ENCODE results near the gene CAMKK2.

The CAMKK2 gene

DNA sequence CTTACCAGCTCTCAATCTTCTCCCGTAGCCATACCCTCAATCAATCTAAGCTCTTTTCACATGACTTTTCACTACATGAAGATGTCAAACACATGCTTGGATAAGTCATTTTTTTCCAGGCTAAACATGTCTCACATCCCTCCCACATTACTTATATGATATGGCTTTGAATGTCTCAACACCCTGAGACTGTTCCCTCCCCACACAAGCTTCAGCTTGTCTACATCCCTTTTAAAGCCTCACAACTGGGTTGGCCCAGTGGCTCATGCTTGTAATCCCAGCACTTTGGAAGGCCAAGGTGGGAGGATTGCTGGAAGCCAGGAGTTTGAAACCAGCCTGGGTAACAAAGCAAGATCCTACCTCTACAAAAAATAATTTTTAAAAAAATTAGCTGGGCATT, 37.2 kb upstream of the CAMKK2 start:
- peaks cover 88% of the 10 kb centered on the region for H3K36me3 ChIP-seq

DNA sequence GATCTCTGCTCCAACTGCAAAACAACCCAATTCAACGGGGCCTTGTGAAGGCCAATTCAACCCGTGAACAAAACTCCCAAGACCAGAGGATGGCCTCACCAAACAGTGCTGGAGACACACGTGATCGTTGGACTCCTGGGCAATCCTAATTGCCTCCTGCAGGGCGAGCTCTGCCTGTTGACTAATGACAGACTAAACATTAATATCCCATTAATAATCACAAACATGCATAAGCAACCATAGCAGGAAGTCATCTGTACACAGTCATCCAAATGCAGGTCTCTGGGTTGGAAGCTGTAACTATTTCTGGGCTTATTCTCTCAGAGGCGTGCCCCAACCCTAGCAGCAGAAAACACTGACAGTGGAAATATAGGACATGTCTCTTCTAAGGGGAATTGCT, 34.7 kb upstream of the CAMKK2 start:
- no peak overlapping the region for H3K4me3 ChIP-seq (ENCODE audit: low read depth, low read length)
- peaks cover 15% of the 10 kb centered on the region for H3K4me1 ChIP-seq
- TF ChIP-seq, protein P1, sequence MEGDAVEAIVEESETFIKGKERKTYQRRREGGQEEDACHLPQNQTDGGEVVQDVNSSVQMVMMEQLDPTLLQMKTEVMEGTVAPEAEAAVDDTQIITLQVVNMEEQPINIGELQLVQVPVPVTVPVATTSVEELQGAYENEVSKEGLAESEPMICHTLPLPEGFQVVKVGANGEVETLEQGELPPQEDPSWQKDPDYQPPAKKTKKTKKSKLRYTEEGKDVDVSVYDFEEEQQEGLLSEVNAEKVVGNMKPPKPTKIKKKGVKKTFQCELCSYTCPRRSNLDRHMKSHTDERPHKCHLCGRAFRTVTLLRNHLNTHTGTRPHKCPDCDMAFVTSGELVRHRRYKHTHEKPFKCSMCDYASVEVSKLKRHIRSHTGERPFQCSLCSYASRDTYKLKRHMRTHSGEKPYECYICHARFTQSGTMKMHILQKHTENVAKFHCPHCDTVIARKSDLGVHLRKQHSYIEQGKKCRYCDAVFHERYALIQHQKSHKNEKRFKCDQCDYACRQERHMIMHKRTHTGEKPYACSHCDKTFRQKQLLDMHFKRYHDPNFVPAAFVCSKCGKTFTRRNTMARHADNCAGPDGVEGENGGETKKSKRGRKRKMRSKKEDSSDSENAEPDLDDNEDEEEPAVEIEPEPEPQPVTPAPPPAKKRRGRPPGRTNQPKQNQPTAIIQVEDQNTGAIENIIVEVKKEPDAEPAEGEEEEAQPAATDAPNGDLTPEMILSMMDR (IDR thresholded peaks at IDR 0.05; ENCODE audit: low read depth, low read length), result no peak
- peaks cover 97% of the 10 kb centered on the region for H3K36me3 ChIP-seq
- peak; percentile 36 for DNase-seq
- no peaks in the 10 kb centered on the region for H3K27me3 ChIP-seq
- no peaks in the 10 kb centered on the region for H3K9me3 ChIP-seq

More for the DNA sequence above, 37.2 kb upstream of the CAMKK2 start:
- H3K27me3 ChIP-seq, result no peaks in the 10 kb centered on the region
- no peak for DNase-seq
- no peaks in the 10 kb centered on the region for H3K9me3 ChIP-seq
- TF ChIP-seq, protein P1 (IDR thresholded peaks at IDR 0.05; ENCODE audit: low read depth, low read length), result no peak
- no peak overlapping the region for H3K4me3 ChIP-seq (ENCODE audit: low read depth, low read length)
- no peaks in the 10 kb centered on the region for H3K4me1 ChIP-seq

GRCh38 chr12:121330692-121331091, 34.2 kb upstream of the CAMKK2 start:
- peaks cover 100% of the 10 kb centered on the region for H3K36me3 ChIP-seq
- TF ChIP-seq, protein P1 (IDR thresholded peaks at IDR 0.05; ENCODE audit: low read depth, low read length), result no peak

GRCh38 chr12:121330195-121330594, 33.7 kb upstream of the CAMKK2 start:
- Histone ChIP-seq H3K36me3 (peaks cover 97% of the 10 kb centered on the region), H3K4me3 (ENCODE audit: low read depth, low read length) (no peak overlapping the region), H3K4me1 (peaks cover 15% of the 10 kb centered on the region), H3K9me3 (no peaks in the 10 kb centered on the region), H3K27me3 (no peaks in the 10 kb centered on the region)
- DNase-seq, result no peak
- TF ChIP-seq, protein P1 (IDR thresholded peaks at IDR 0.05; ENCODE audit: low read depth, low read length), result no peak

More at GRCh38 chr12:121330692-121331091, 34.2 kb upstream of the CAMKK2 start:
- Histone ChIP-seq H3K4me1 (peaks cover 15% of the 10 kb centered on the region), H3K4me3 (ENCODE audit: low read depth, low read length) (no peak overlapping the region), H3K27me3 (no peaks in the 10 kb centered on the region), H3K9me3 (no peaks in the 10 kb centered on the region)
- no peak for DNase-seq

DNA sequence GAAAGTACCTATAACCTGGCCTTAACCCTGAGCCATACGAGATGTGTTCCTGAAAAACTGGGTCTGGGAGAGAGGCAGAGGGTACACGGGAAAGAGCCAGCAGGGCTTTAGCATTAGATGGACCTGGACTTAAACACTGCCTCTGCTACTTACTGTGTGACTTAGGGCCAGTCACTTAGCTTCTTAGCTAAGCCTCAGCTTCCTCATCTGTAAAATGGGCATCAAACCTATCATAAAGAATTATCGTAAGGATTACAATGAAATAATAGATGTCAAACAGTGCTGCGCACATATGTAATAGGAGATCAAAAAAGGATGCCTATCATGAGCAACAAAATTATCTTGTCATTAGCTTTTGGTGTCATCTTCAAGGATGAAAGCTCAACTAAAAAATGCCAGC, 32.1 kb upstream of the CAMKK2 start:
- Histone ChIP-seq H3K36me3 (peaks cover 97% of the 10 kb centered on the region), H3K9me3 (no peaks in the 10 kb centered on the region), H3K4me3 (ENCODE audit: low read depth, low read length) (no peak overlapping the region), H3K4me1 (peaks cover 15% of the 10 kb centered on the region), H3K27me3 (no peaks in the 10 kb centered on the region)
- no peak for DNase-seq
- TF ChIP-seq, protein P1 (IDR thresholded peaks at IDR 0.05; ENCODE audit: low read depth, low read length), result no peak

- H3K4me1 ChIP-seq, result peaks cover 15% of the 10 kb centered on the region
- no peaks in the 10 kb centered on the region for H3K27me3 ChIP-seq
- peak; percentile 43 for DNase-seq
- H3K36me3 ChIP-seq, result peaks cover 95% of the 10 kb centered on the region
- H3K4me3 ChIP-seq (ENCODE audit: low read depth, low read length), result no peak overlapping the region
- TF ChIP-seq, protein P1 (IDR thresholded peaks at IDR 0.05; ENCODE audit: low read depth, low read length), result no peak
- H3K9me3 ChIP-seq, result no peaks in the 10 kb centered on the region
Observed at GRCh38 chr12:121326996-121327674, 30.6 kb upstream of the CAMKK2 start.
